WTC11 (cell line): ENCODE measurements around the gene OR6K2. TPM values are rescaled to one million over a fixed set of nuclear protein-coding genes. Genes with fewer than 3 reads are reported as not detected.

Experiments used
- ATAC-seq: fragments of 200-7000 bp; cut with Tn5 transposase; 2 replicates; pipeline ENCODE4 v1.10.0; 2021; ENCODE audit warnings: mild to moderate bottlenecking, moderate library complexity
- CTCF ChIA-PET: fragments of 300-600 bp; sonication (Branson Sonifier 250); formaldehyde crosslinking; loops from one replicate; lab custom pipeline; 2021; ENCODE audit warnings: antibody characterized with exemption; lab: Charles Lee
- POLR2A ChIA-PET: fragments of 350-600 bp; sonication (Branson Sonifier 250); formaldehyde crosslinking; loops from one replicate; lab custom pipeline; 2021; ENCODE audit warnings: antibody characterized with exemption; lab: Charles Lee
- DNase-seq: peaks from one replicate; pipeline ENCODE4 v3.0.0; 2021; ENCODE audit warnings: low spot score
- H3K27ac Mint-ChIP-seq: 2 replicates; pipeline ENCODE4 v1.8.0; 2021; ENCODE audit warnings: mixed read lengths
- H3K27me3 Mint-ChIP-seq: 2 replicates; pipeline ENCODE4 v1.8.0; 2021; ENCODE audit warnings: low read depth, mild to moderate bottlenecking, moderate library complexity, mixed read lengths
- H3K36me3 Mint-ChIP-seq: 2 replicates; pipeline ENCODE4 v1.8.0; 2021; ENCODE audit warnings: mixed read lengths
- H3K4me1 Mint-ChIP-seq: 2 replicates; pipeline ENCODE4 v1.8.0; 2022; ENCODE audit warnings: mixed read lengths
- H3K4me3 Mint-ChIP-seq: 2 replicates; pipeline ENCODE4 v1.8.0; 2021; ENCODE audit warnings: mild to moderate bottlenecking, moderate library complexity, mixed read lengths
- H3K9me3 Mint-ChIP-seq: 2 replicates; pipeline ENCODE4 v1.8.0; 2021; ENCODE audit warnings: mixed read lengths
- AFF4 ChIP-seq: sonication (generic); formaldehyde crosslinking; IDR thresholded peaks from 2 replicates; pipeline ENCODE4 v1.8.1; 2023; ENCODE audit warnings: mild to moderate bottlenecking, missing genetic modification reagents, borderline replicate concordance
- CDX4 ChIP-seq: fragments of 250-450 bp; sonication (Bioruptor Pico); IDR thresholded peaks from 2 replicates; pipeline ENCODE4 v1.9.0; 2021; ENCODE audit warnings: moderate library complexity, mild to moderate bottlenecking, inconsistent platforms, borderline replicate concordance
- CREB1 ChIP-seq: sonication (generic); formaldehyde crosslinking; IDR thresholded peaks from 2 replicates; pipeline ENCODE4 v1.8.0; 2023; ENCODE audit warnings: mild to moderate bottlenecking, missing genetic modification reagents
- CREM ChIP-seq: sonication (generic); formaldehyde crosslinking; IDR thresholded peaks from 2 replicates; pipeline ENCODE4 v1.8.1; 2022; ENCODE audit warnings: mild to moderate bottlenecking, missing genetic modification reagents, moderate library complexity
- E2F4 ChIP-seq: sonication (generic); formaldehyde crosslinking; IDR thresholded peaks from 2 replicates; pipeline ENCODE4 v1.8.1; 2022; ENCODE audit warnings: low read depth, mild to moderate bottlenecking, moderate library complexity, missing genetic modification reagents, borderline replicate concordance
- FOXP1 ChIP-seq: sonication (generic); formaldehyde crosslinking; IDR thresholded peaks from 2 replicates; pipeline ENCODE4 v1.8.0; 2022; ENCODE audit warnings: missing genetic modification reagents, mild to moderate bottlenecking, moderate library complexity, borderline replicate concordance
- GRHL2 ChIP-seq: fragments of 250-450 bp; sonication (Bioruptor Pico); IDR thresholded peaks from 2 replicates; pipeline ENCODE4 v1.8.0; 2022; ENCODE audit warnings: mild to moderate bottlenecking, moderate library complexity; ENCODE audit not compliant: insufficient replicate concordance, severe bottlenecking
- IRF1 ChIP-seq: sonication (generic); formaldehyde crosslinking; IDR thresholded peaks from 2 replicates; pipeline ENCODE4 v1.8.0; 2023; ENCODE audit warnings: missing genetic modification reagents
- MAX ChIP-seq: sonication (generic); formaldehyde crosslinking; IDR thresholded peaks from 2 replicates; pipeline ENCODE4 v1.8.0; 2022; ENCODE audit warnings: mild to moderate bottlenecking, missing genetic modification reagents
- OVOL2 ChIP-seq: fragments of 250-450 bp; sonication (Bioruptor Pico); IDR thresholded peaks from 2 replicates; pipeline ENCODE4 v1.9.0; 2021; ENCODE audit warnings: mild to moderate bottlenecking, borderline replicate concordance
- PRDM15 ChIP-seq: sonication (generic); formaldehyde crosslinking; IDR thresholded peaks from 2 replicates; pipeline ENCODE4 v1.8.0; 2022; ENCODE audit warnings: missing genetic modification reagents
- PREB ChIP-seq: sonication (generic); formaldehyde crosslinking; IDR thresholded peaks from 2 replicates; pipeline ENCODE4 v1.8.1; 2022; ENCODE audit warnings: mild to moderate bottlenecking, missing genetic modification reagents, moderate library complexity, borderline replicate concordance
- RELA ChIP-seq: sonication (generic); formaldehyde crosslinking; IDR thresholded peaks from 2 replicates; pipeline ENCODE4 v1.8.1; 2022; ENCODE audit warnings: missing genetic modification reagents, mild to moderate bottlenecking, borderline replicate concordance
- SMAD3 ChIP-seq: sonication (generic); formaldehyde crosslinking; IDR thresholded peaks from 2 replicates; pipeline ENCODE4 v1.8.0; 2022; ENCODE audit warnings: missing genetic modification reagents, mild to moderate bottlenecking, borderline replicate concordance
- SOX15 ChIP-seq: fragments of 250-450 bp; sonication (Bioruptor Pico); IDR thresholded peaks from 2 replicates; pipeline ENCODE4 v1.9.0; 2021; ENCODE audit warnings: mild to moderate bottlenecking
- SP1 ChIP-seq: sonication (generic); formaldehyde crosslinking; conservative IDR thresholded peaks from 2 replicates; pipeline ENCODE4 v1.8.1; 2022; ENCODE audit warnings: missing genetic modification reagents
- TEAD1 ChIP-seq: sonication (generic); formaldehyde crosslinking; IDR thresholded peaks from 2 replicates; pipeline ENCODE4 v1.8.0; 2022; ENCODE audit warnings: mild to moderate bottlenecking, missing genetic modification reagents
- ZBTB21 ChIP-seq: sonication (generic); formaldehyde crosslinking; IDR thresholded peaks from 2 replicates; pipeline ENCODE4 v1.8.1; 2023; ENCODE audit warnings: mild to moderate bottlenecking, missing genetic modification reagents, borderline replicate concordance
- ZNF138 ChIP-seq: sonication (generic); formaldehyde crosslinking; conservative IDR thresholded peaks from 2 replicates; pipeline ENCODE4 v1.8.1; 2022; ENCODE audit warnings: mild to moderate bottlenecking, moderate library complexity, missing genetic modification reagents
- ZNF232 ChIP-seq: sonication (generic); formaldehyde crosslinking; IDR thresholded peaks from 2 replicates; pipeline ENCODE4 v1.8.0; 2022; ENCODE audit warnings: mild to moderate bottlenecking, missing genetic modification reagents
- ZNF396 ChIP-seq: fragments of 250-450 bp; sonication (Bioruptor Pico); IDR thresholded peaks from 2 replicates; pipeline ENCODE4 v1.8.0; 2021; ENCODE audit warnings: mild to moderate bottlenecking, moderate library complexity, borderline replicate concordance
- total RNA-seq: library from RNA; stranded (reverse); gene quantifications from 3 replicates; pipeline ENCODE4 v1.2.3, GENCODE V29; 2021

The OR6K2 gene
- total RNA-seq, 1 experiment from 2014 or later: not detected

GRCh38 chr1:158654571-158654970, 45.9 kb downstream of the OR6K2 start (continued):
- TF ChIP-seq PREB (CRISPR knock-in tag): no peak
- no peak for TF ChIP-seq AFF4
- no peak for TF ChIP-seq ZBTB21 (CRISPR knock-in tag)
- no peak for TF ChIP-seq CDX4 (CRISPR knock-in tag)
- TF ChIP-seq CREB1 (CRISPR knock-in tag): no peak
- no peak for TF ChIP-seq RELA (CRISPR knock-in tag)
- TF ChIP-seq ZNF396 (CRISPR knock-in tag): no peak
- no peak for TF ChIP-seq MAX (CRISPR knock-in tag)

GRCh38 chr1:158654086-158654485, 46.4 kb downstream of the OR6K2 start:
- CTCF ChIA-PET: no interaction called here
- ATAC-seq: no peak
- TF ChIP-seq SOX15 (no peak), SMAD3 (CRISPR knock-in tag) (no peak), GRHL2 (CRISPR knock-in tag) (no peak), SP1 (no peak), IRF1 (CRISPR knock-in tag) (no peak), OVOL2 (no peak), CDX4 (CRISPR knock-in tag) (no peak), FOXP1 (CRISPR knock-in tag) (no peak)

GRCh38 chr1:158652721-158653334, 47.6 kb downstream of the OR6K2 start:
- no peaks in the 10 kb centered on the region for H3K27me3 Mint-ChIP-seq
- no peaks in the 10 kb centered on the region for H3K9me3 Mint-ChIP-seq
- no peak for ATAC-seq
- POLR2A ChIA-PET: no interaction called here
- no peak overlapping the region for H3K4me3 Mint-ChIP-seq
- CTCF ChIA-PET: no interaction called here
- H3K36me3 Mint-ChIP-seq: no peaks in the 10 kb centered on the region
- H3K4me1 Mint-ChIP-seq: 0 out of 2 replicates have a peak, but pooled peaks cover 3% of the 10 kb centered on the region
- no peak overlapping the region for H3K27ac Mint-ChIP-seq
- DNase-seq: no peak
- TF ChIP-seq ZNF138 (no peak), OVOL2 (no peak), TEAD1 (CRISPR knock-in tag) (no peak), CREM (no peak), ZNF232 (CRISPR knock-in tag) (no peak), PRDM15 (no peak), E2F4 (CRISPR knock-in tag) (no peak)

More at GRCh38 chr1:158654086-158654485, 46.4 kb downstream of the OR6K2 start:
- H3K27me3 Mint-ChIP-seq: no peaks in the 10 kb centered on the region
- no peaks in the 10 kb centered on the region for H3K9me3 Mint-ChIP-seq
- no peak overlapping the region for H3K4me3 Mint-ChIP-seq
- no peaks in the 10 kb centered on the region for H3K36me3 Mint-ChIP-seq
- DNase-seq: no peak
- H3K27ac Mint-ChIP-seq: no peak overlapping the region
- POLR2A ChIA-PET: no interaction called here
- H3K4me1 Mint-ChIP-seq: 0 out of 2 replicates have a peak, but pooled peaks cover 3% of the 10 kb centered on the region
